ENCODE measurements around the gene JUP.

The JUP gene

GRCh38 chr17:41750862-41751261 is 35.6 kb downstream of the JUP start:
- no peak for DNase-seq

GRCh38 chr17:41748275-41748674 is 38.2 kb downstream of the JUP start:
- DNase-seq: no peak

- no peak for DNase-seq
These were observed 44.8 kb downstream of the JUP start for GRCh38 chr17:41741709-41742108.

- no peak for DNase-seq
These were observed 46.0 kb downstream of the JUP start for GRCh38 chr17:41740506-41740905.

GRCh38 chr17:41739661-41740352 is 46.7 kb downstream of the JUP start:
- DNase-seq: peak in 1 of 2 experiments; percentile 41

DNA sequence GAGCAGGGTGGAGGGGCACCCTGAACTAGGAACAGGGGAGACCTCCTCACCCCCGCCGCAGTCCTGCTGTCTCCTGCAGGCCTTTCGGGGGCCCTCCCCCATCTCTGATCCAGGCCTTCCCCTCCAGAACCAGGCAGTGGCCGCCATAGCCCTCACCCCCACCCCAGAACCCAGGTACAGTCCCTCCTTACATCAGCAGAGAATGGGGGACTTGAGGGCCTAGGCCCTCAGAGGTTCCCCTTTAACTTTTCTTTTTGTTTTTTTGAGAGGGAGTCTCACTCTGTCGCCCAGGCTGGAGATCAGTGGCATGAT is 47.8 kb downstream of the JUP start:
- DNase-seq: no peak

DNA sequence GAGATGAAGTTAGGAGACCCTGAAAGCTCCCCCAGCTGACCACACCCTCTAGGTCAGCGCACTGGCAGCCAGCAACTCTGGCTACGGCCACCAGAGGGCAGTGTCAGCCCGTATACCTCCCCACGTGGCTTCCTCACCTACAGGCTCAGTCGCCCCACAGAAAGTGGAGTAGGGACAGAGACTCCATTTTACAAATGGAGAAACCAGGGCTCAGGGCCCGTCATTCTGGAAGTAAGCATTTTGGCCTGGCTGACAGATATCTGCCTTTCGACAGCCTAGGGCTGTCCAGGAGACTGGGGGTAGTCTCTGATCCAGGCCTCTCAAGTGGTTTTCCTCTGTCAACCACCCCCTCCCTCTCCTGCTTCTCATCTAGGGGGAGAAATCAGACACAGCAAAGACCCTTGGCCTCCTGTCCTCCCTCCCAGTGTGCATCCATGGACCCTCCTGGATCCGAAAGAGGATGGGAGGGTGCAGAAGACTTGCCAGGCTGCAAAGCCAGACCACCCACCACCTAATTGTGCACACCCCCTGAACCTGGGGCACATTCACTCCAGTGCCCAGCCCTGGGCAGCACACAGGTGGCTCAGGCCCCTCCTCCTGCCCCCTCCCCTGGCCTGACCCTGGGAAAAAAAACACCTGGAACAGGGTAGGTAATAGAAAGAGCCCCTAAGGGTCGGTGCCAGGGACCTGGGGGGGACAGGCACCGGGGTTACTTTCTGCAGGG is 48.3 kb downstream of the JUP start:
- DNase-seq: peak; percentile 59 to 90

DNA sequence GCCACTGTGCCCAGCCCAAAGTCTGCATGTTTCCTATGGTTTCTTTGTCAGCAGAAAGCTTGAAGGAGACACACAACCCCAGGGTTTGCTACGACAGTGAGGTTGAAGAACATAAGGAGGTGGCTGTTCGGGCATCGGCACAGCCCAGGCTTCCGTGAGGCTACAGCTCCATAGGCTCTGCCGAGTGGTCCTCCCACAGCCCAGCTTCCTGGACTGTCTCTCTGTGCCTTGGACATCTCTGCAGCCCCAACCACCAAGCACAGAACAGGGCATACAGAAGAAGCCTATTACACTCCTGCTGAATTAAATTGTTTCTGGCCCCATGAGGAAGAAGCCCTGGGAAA is 48.9 kb downstream of the JUP start:
- no peak for DNase-seq

DNA sequence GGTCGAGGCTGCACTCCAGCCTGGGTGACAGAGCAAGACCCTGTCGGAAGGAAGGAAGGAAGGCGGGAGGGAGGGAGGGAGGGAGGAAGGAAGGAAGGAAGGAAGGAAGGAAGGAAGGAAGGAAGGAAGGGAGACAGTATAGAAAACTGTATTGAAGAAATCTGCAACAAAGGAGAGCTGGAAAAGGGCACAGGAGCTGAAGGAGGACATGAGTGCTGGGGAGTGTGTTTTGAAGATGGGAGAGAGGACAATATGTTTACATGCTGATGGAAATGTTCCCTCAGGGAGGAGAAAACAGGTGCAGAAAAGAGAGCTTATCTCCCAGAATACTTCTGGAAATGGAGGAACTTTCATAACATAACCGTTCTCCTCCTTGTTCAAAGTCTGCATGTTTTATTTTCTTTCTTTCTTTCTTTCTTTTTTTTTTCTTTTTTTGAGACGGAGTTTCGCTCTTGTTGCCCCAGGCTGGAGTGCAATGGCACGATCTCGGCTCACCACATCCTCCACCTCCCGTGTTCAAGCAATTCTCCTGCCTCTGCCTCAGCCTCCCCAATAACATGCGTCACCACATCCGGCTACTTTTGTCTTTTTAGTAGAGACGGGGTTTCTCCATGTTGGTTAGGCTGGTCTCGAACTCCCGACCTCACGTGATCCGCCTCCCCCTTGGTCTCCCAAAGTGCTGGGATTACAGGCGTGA is 49.4 kb downstream of the JUP start:
- DNase-seq: no peak

- no peak for DNase-seq
These were observed 50.8 kb downstream of the JUP start for GRCh38 chr17:41735744-41736143.

DNA sequence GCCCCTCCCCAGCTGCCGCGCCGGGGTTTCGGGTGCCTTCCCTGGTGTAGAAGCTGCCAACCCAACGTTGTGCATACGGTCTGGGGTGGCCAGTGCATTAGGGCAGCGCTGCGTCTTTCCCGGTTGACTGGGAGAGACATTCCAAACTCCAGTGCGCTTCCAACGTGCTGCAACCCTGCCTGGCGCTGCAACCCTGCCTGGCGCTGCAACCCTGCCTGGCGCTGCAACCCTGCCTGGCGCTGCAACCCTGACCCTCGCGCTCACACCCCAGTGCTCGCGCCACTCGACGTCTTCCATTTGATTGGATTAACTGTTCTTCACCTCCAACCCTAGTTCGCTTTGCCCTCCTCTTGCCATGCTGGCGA is 51.6 kb downstream of the JUP start:
- no peak for DNase-seq

GRCh38 chr17:41734139-41734948 is 52.2 kb downstream of the JUP start, which contains the start of gene HAP1:
HAP1 (minus strand) TSS chr17:41734643; CDS start chr17:41734634, 9 bp downstream.
- peak in 1 of 2 experiments; percentile 74 for DNase-seq

DNA sequence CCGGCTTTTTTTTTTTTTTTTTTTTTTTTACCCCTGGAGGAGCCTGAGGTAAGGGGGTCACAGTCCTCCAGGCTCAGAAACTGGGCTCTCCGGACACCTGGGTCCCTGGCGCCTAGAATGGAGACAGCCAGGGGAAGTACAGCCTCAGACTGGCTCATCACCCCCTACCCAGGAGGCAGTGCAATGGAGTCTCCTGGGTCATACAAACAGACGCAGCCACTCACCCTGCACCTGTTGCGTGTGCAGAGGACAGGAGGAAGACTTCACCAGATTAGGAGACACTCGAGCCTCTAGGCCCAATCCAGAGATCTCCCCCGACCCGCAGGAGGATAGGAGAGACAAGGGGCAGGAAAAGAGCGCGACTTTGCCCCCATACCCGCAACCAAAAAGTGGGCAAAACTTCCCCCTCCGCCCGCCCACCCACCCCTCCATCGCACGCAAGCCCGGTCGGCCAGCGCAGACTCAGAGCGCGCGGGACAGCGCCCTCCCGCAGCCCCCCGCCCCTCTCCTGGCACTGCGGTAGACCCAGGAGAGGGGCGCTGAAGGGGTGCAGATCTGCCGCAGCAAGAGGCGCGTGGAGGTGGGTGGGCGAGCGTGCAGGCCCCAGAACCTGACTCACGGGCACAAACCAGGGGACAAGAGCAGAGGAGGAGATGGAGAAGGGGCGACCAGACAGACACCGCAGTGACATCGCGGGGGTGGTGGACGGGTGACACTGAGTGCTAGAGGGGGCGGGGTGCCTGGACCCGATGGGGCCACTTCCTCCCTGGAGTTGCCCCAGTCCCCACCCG is 53.0 kb downstream of the JUP start:
- peak in 1 of 2 experiments; percentile 47 for DNase-seq

DNA sequence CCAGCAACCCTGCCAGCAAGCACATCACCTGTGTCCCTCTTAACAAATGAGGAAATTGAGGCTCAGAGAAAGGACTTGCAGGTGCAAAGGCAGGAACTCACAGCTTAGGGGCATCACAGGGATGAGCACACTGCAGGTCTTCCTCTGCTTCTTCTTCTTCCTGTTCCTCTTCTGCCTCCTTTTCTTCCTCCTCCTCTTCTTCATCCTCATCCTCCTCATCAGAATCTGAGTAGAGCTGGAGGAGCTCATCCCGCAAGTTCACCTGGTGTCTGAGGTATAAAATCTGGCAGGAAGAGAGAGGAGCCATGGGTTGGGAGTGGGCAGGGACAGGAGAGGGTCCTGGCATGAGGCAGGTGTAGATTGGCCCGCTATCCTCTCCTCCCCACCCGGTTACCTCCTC is 54.7 kb downstream of the JUP start:
- no peak for DNase-seq

DNA sequence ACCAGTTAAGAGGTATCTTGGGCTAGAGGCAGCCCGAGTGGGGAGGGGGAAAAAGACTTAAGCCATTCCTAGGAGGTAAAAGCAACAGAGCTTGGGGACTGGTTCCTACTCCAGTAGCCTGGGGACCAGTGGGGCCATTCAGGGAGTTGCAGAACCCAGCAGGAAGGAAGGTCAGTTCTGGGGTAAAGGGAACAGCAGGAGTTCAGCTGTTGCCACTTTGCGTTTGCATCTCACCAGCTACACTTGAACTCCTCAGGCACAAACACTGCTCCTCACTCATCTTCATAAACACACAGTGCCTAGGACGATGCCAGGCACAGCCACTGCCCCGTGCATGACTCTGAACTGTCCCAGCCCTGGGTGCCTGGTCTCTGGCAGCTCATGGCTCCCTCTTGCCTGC is 56.0 kb downstream of the JUP start:
- no peak for DNase-seq

DNA sequence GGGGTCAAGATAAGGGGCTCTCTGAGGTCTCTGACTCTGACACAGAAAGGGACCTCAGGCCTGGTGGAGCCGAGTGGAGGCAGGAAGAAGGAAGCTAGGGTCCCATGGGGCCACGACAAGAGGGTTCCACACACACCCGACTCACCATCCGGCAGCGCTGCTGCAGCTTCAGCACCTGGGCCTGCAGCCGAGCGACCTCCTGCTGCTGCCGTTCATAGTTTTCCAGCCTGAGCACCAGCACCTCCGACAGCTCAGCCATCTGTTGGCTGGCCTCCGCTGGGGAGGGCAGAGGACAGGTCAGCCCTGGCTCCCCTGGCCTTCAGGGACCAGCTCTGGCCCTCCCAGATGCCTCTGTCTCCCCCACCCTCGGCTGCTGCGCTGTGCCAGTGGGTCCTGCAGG is 58.5 kb downstream of the JUP start:
- DNase-seq: no peak

- DNase-seq: peak; percentile 28 to 55
These were observed 61.4 kb downstream of the JUP start for GRCh38 chr17:41725134-41725533.

GRCh38 chr17:41724476-41725050 is 61.9 kb downstream of the JUP start:
- peak; percentile 95 to 96 for DNase-seq

GRCh38 chr17:41723801-41724475 is 62.6 kb downstream of the JUP start:
- peak in 1 of 2 experiments; percentile 43 for DNase-seq

DNA sequence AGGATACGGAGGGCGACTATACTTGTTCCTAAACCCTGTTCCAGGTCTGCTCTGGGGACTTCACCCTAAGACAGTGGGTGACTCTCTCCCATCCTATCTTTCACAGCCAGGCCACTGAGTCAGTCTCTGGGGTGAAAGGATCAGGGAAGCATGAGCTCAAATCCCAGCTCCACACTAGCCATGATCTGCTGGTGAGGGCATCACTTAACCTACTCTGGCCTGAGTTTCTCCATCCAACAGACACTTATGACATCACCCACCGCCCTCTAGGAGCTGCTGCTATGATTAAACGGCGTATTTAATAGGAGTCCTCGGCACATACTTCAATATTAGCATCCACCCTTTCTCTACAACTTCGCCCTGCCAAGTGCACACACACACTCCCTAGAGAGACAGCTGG is 64.3 kb downstream of the JUP start:
- DNase-seq: no peak

GRCh38 chr17:41718287-41718645 is 68.2 kb downstream of the JUP start:
- DNase-seq: no peak
